ENCODE measurements around the gene CD58.

CD58 gene

DNA sequence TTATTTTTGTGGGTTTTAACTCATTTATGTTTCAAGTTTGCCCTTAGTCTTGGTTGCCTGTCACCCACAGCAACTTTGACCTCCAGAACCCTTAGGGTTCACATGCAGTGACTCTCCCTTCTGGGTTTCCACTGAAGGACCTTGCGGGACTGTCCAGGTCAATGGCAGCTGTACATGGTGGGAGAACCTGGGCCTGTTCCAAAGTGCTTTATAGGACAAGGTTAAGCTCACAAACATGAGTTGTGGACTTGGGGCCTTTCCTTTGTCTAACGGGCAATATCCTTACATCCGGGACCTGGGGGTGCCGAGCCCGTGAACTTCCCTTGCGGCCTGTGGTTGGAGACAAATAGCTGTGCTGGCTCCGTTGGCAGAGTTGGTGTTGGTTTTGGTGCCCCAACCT is 77.8 kb downstream of the CD58 start:
- no peak overlapping the region; the same call in 1 of the 2 replicates for H3K27ac ChIP-seq
- TF ChIP-seq, protein P1, sequence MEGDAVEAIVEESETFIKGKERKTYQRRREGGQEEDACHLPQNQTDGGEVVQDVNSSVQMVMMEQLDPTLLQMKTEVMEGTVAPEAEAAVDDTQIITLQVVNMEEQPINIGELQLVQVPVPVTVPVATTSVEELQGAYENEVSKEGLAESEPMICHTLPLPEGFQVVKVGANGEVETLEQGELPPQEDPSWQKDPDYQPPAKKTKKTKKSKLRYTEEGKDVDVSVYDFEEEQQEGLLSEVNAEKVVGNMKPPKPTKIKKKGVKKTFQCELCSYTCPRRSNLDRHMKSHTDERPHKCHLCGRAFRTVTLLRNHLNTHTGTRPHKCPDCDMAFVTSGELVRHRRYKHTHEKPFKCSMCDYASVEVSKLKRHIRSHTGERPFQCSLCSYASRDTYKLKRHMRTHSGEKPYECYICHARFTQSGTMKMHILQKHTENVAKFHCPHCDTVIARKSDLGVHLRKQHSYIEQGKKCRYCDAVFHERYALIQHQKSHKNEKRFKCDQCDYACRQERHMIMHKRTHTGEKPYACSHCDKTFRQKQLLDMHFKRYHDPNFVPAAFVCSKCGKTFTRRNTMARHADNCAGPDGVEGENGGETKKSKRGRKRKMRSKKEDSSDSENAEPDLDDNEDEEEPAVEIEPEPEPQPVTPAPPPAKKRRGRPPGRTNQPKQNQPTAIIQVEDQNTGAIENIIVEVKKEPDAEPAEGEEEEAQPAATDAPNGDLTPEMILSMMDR (conservative IDR thresholded peaks at IDR 0.05): no peak

DNA sequence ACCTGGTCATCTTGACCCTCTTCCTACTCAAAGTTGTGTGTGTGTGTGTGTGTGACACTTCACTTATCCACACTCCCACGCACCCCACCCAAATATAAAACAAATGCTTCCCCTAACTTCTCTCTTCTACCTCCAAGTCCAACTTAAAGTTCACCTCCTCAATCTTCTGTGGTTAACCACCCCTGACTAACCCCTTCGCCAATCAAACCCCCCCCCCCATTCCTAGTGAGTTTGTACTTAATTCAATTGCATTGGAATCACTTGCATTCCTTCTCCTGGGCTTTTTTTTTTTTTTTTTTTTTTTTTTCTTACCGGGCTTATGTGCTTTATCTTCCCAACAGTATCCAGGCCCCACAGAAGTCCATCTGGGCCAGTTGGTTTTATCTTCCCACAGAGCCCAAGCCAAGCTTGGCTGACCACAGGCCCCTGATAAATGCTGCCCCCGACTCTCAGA is 78.4 kb downstream of the CD58 start:
- TF ChIP-seq, protein P1 (conservative IDR thresholded peaks at IDR 0.05): no peak
- H3K27ac ChIP-seq: no peak overlapping the region; the same call in 1 of the 2 replicates

DNA sequence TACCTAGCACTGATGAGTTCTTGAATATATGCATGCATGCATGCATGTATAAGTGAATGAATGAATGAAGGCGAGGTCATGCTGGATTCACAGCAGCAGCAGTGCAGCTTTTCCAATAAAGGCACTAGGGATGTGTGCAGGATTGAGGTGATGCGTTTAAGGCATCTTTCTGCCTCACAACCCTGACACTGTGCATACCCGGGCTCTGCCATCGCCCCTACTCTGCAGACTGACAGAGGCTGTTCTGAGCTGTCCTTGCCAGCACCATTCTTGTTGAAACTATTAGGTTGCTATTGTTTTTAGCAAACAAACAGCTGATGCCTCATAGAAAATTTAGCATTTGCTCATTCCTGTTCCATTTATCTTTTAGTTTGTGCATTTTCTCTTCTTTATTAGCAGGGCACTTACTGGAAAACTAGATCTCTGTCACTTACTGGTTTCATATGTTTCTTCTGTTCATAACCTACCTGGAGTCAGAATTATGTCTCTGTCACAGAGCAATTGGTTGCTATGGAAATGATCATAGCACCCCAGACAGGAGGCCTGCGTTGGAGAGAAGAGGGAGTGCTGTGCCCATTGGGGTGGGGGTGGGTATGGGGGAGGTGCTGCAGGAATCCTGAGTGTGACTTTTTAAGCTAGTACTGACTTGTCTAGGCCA is 79.0 kb downstream of the CD58 start:
- TF ChIP-seq, protein P1 (conservative IDR thresholded peaks at IDR 0.05): no peak
- H3K27ac ChIP-seq: peak overlapping the region; percentile 95; the same call in 1 of the 2 replicates

DNA sequence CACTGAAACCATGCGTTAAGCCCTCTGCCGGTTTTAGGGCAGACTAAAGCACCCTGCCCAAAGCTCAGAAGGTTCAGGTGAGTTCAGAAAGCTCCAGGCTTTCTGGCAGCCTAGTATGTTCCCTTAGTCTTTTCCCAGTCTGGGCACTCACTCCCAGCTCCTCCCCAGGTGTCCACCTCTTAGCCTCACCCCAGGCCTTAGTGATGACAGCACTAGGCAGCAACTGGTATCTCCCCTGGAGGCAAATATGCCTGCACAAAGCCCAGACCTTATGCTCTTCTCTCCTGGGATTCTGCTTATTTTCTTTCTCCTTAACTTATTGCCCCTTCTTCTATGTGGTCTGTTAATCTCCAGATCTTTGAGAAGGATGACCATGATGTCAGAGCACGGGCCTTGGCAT is 80.2 kb downstream of the CD58 start:
- H3K27ac ChIP-seq: peak overlapping the region; percentile 95
- TF ChIP-seq, protein P1 (conservative IDR thresholded peaks at IDR 0.05): no peak

DNA sequence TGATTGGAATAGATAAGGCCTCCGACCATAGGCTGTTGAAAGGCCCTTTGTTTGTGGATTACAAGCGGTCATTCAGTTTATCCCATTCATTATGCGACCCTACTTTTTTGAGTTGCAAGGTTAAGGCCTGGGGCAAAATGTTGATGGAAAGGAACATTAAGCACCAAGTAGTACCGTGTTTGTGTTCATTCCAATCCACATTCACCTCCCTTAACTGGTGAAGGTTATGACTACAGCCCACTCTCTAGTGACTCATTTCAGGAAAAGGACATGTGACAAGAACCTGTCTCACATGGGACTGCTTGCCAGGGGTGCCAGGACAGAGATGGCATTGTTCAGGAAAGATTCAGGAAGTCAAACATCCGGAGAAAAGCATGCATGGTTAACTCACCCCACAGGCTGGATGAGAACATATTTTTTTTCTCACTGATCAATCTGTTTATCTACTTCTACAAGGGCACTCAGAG is 81.6 kb downstream of the CD58 start:
- H3K27ac ChIP-seq: peak overlapping the region; percentile 95
- TF ChIP-seq, protein P1 (conservative IDR thresholded peaks at IDR 0.05): no peak

DNA sequence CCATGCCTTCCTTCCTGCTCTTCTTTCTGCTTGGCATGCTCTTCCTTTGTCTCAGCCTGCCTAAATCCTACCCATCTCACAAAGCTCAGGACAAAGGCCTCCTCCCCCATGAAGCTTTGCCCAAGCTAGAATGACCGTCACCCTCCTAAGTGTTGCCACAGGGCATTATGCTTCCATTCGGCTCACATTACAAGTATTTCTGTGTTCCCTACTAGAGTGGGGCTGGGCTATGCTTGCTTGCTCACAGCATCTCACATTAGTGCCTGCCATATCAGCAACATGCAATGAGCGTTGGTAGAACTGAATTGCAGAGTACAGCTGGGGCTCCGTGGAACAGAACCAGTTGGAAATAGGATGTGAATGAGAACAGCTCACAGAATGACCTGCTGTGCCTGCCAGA is 82.8 kb downstream of the CD58 start:
- TF ChIP-seq, protein P1 (conservative IDR thresholded peaks at IDR 0.05): no peak
- peak overlapping the region; percentile 95 for H3K27ac ChIP-seq

DNA sequence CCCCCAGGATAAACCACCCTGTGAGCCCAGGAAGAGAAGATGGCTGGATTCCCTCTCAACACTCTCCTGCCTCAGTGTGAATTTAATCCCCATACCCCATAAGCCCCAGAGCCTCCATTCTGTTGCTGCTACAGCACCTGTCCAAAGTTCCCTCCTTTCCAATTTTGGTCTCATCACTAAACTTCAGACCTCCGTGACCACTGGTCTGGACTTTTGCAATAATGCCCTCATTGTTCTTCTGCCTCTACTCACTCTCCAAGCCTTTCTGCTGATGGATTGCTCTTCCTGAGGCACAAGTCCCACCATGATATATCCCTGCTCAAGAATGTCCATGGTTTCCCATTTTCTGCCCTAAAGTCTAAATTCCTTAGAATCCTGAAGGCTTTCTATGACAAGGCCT is 83.2 kb downstream of the CD58 start:
- TF ChIP-seq, protein P1 (conservative IDR thresholded peaks at IDR 0.05): no peak
- H3K27ac ChIP-seq: peak overlapping the region; percentile 95; the same call in 1 of the 2 replicates
